ENCODE measurements around the gene DNAJC13. TPM values are rescaled to one million over a fixed set of nuclear protein-coding genes. Genes with fewer than 3 reads are reported as not detected.

The DNAJC13 gene
- total and polyA plus RNA-seq, 2 donors (not counting 3 experiments of a cell fraction or from before 2014, with no cell fraction given), result 14.3 to 71.7 TPM

DNA sequence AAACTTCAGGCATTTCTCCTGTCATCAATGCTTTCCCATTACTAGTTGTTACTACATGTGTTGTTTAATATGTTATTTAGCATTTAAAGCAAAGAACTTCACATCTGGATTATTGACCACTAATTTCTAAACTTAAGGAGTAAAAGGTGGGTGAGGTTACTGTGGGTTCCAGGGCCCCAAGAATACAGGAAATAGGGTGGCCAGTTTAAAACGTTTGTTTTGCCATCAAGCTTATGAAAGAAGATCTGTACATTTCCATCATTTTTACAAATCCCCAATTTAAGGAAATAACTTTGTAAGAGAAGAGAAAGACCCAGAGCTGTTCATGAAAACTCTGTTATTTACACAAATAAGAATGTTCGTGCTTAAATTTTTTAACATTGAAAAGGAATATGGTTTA is 125.3 kb downstream of the DNAJC13 start:
- H3K9ac ChIP-seq (replicated peaks; ENCODE audit: extremely low read depth, insufficient read depth, low read length), result no peak overlapping the region
- H3K27ac ChIP-seq (ENCODE audit: insufficient read depth, low read depth, low read length), result peak overlapping the region; percentile 32
- CTCF ChIA-PET, result interaction anchor here (1.0 to 2.5 kb wide), 10 partner anchors 9 to 141 kb away, joined by 3 to 28 read pairs (median 4); partner anchors contain the start of genes ACAD11 and UBA5
- no peak overlapping the region for H3K4me3 ChIP-seq (replicated peaks in 1 of 3; ENCODE audit: insufficient read depth in 1 of 3, low read depth in 1 of 3, low read length in 3 of 3)
- no peaks in the 10 kb centered on the region for H3K27me3 ChIP-seq (ENCODE audit: control insufficient read depth in 2 of 2, insufficient read depth in 2 of 2, low read length in 2 of 2)
- DNase-seq (ENCODE audit: low read depth, low spot score) (no peak), FAIRE-seq (no peak)
- POLR2A ChIA-PET, result no interaction called here
- H3K9me3 ChIP-seq (replicated peaks; ENCODE audit: control insufficient read depth, insufficient read depth, low read length), result no peaks in the 10 kb centered on the region
- peak overlapping the region; percentile 26 for H3K4me2 ChIP-seq (ENCODE audit: insufficient read depth, low read length)
- H3K36me3 ChIP-seq (ENCODE audit: control insufficient read depth in 2 of 2, extremely low read depth in 1 of 2, insufficient read depth in 2 of 2, low read length in 2 of 2), result peaks cover 3 to 8% of the 10 kb centered on the region in 2 experiments
- dilution Hi-C loops (cut with MboI; ENCODE audit: extremely low pct_ligation_motif_present, low sequenced_read_pairs), result loop anchor here (25.0 kb wide), 1 partner anchor 95 kb away; no protein-coding TSS in a partner anchor
- BruUV-seq (replicated peaks), result no TSS peak
- H3K9me1 ChIP-seq (replicated peaks; ENCODE audit: control insufficient read depth, extremely low read depth, insufficient read depth, low read length), result no peaks in the 10 kb centered on the region
- H3K79me2 ChIP-seq (ENCODE audit: control insufficient read depth, insufficient read depth, low read length), result no peaks in the 10 kb centered on the region
- no peaks in the 10 kb centered on the region for H4K20me1 ChIP-seq (replicated peaks; ENCODE audit: control insufficient read depth, extremely low read depth, insufficient read depth, low read length)
- no peak overlapping the region for H2AFZ ChIP-seq (ENCODE audit: low read depth, low read length)
- TF ChIP-seq EZH2 (IDR thresholded peaks at IDR 0.05; ENCODE audit: borderline replicate concordance, low read depth, low read length, severe bottlenecking) (no peak), FOS (IDR thresholded peaks at IDR 0.05; ENCODE audit: borderline replicate concordance, insufficient read depth, low read length) (no peak), POLR2AphosphoS5 (IDR thresholded peaks at IDR 0.05; ENCODE audit: insufficient read depth, low read depth, low read length) (no peak), GATA2 (IDR thresholded peaks at IDR 0.05; ENCODE audit: insufficient read depth, insufficient read length, low read depth, low read length) (no peak), POLR2A (IDR thresholded peaks at IDR 0.05; ENCODE audit: low read depth, low read length) (no peak), MYC (IDR thresholded peaks at IDR 0.05; ENCODE audit: low read depth, low read length) (no peak), JUN (IDR thresholded peaks at IDR 0.05; ENCODE audit: borderline replicate concordance, insufficient read depth, insufficient read length, low read depth) (no peak)
- TF ChIP-seq, protein P1, sequence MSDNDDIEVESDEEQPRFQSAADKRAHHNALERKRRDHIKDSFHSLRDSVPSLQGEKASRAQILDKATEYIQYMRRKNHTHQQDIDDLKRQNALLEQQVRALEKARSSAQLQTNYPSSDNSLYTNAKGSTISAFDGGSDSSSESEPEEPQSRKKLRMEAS (IDR thresholded peaks at IDR 0.05; ENCODE audit: insufficient read depth, insufficient read length), result no peak
- TF ChIP-seq, protein P2, sequence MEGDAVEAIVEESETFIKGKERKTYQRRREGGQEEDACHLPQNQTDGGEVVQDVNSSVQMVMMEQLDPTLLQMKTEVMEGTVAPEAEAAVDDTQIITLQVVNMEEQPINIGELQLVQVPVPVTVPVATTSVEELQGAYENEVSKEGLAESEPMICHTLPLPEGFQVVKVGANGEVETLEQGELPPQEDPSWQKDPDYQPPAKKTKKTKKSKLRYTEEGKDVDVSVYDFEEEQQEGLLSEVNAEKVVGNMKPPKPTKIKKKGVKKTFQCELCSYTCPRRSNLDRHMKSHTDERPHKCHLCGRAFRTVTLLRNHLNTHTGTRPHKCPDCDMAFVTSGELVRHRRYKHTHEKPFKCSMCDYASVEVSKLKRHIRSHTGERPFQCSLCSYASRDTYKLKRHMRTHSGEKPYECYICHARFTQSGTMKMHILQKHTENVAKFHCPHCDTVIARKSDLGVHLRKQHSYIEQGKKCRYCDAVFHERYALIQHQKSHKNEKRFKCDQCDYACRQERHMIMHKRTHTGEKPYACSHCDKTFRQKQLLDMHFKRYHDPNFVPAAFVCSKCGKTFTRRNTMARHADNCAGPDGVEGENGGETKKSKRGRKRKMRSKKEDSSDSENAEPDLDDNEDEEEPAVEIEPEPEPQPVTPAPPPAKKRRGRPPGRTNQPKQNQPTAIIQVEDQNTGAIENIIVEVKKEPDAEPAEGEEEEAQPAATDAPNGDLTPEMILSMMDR (IDR thresholded peaks at IDR 0.05; ENCODE audit: extremely low read depth in 1 of 2, insufficient read depth in 1 of 2, low read depth in 1 of 2, low read length in 2 of 2), result no peak
- intact Hi-C loops (cut with micrococcal nuclease), result loop anchor here (2.0 kb wide), 1 partner anchor 52 kb away; no protein-coding TSS in a partner anchor
- peaks cover 18% of the 10 kb centered on the region for H3K4me1 ChIP-seq (ENCODE audit: control insufficient read depth, extremely low read depth, insufficient read depth, low read length)
